ENCODE measurements around the gene IRF3.
"Not testable (repeated sequence)": the region's sequence is repeated elsewhere in the genome, so short reads cannot be mapped to it uniquely, and the experiment has no call there.

IRF3 gene

GRCh38 chr19:49645592-49645991 lies 20.1 kb downstream of the IRF3 start:
- no peak for DNase-seq

GRCh38 chr19:49643466-49643865 lies 22.2 kb downstream of the IRF3 start:
- no peak for DNase-seq

- DNase-seq = no peak
Measured at GRCh38 chr19:49642492-49643035, 23.1 kb downstream of the IRF3 start.

- peak; percentile 99 for DNase-seq
Measured at GRCh38 chr19:49641688-49642491, 23.8 kb downstream of the IRF3 start, which contains the start of gene SCAF1. TSS of gene SCAF1 (plus strand) at chr19:49642209. CDS start at chr19:49645027, 2,818 bp downstream.

- peak; percentile 100 for DNase-seq
Measured at GRCh38 chr19:49640113-49640898, 25.4 kb downstream of the IRF3 start, which contains the start of gene RRAS. TSS of gene RRAS (minus strand) at chr19:49640143. CDS start at chr19:49640098, 45 bp downstream.

GRCh38 chr19:49639401-49640112 lies 26.1 kb downstream of the IRF3 start:
- peak; percentile 9 for DNase-seq

- DNase-seq = no peak
Measured at GRCh38 chr19:49637821-49638738, 27.6 kb downstream of the IRF3 start.

GRCh38 chr19:49636233-49636932 lies 29.3 kb downstream of the IRF3 start:
- no peak for DNase-seq

- no peak for DNase-seq
Measured at GRCh38 chr19:49635530-49636232, 30.0 kb downstream of the IRF3 start.

GRCh38 chr19:49633273-49633672 lies 32.4 kb downstream of the IRF3 start:
- not testable (repeated sequence) for DNase-seq

- no peak for DNase-seq
Measured at GRCh38 chr19:49632576-49632975, 33.1 kb downstream of the IRF3 start.

- DNase-seq = no peak
Measured at GRCh38 chr19:49631610-49632192, 34.0 kb downstream of the IRF3 start.

GRCh38 chr19:49631014-49631588 lies 34.6 kb downstream of the IRF3 start:
- no peak for DNase-seq

- no peak for DNase-seq
Measured at GRCh38 chr19:49629659-49630058, 36.0 kb downstream of the IRF3 start.

GRCh38 chr19:49626226-49626625 lies 39.4 kb downstream of the IRF3 start:
- DNase-seq = no peak

GRCh38 chr19:49624967-49625910 lies 40.4 kb downstream of the IRF3 start:
- no peak for DNase-seq

- DNase-seq = not testable (repeated sequence)
Measured at GRCh38 chr19:49617860-49618259, 47.8 kb downstream of the IRF3 start.

- no peak for DNase-seq
Measured at GRCh38 chr19:49616945-49617344, 48.7 kb downstream of the IRF3 start.

All from activated naive CD4-positive, alpha-beta T cell treated with Interleukin-2 at 50 U/mL for 16 hours (primary cell).